Skeletal muscle satellite cell (primary cell): ENCODE results near the gene COQ9. TPM values are rescaled to one million over a fixed set of nuclear protein-coding genes. Genes with fewer than 3 reads are reported as not detected.
"Not testable (repeated sequence)": the region's sequence is repeated elsewhere in the genome, so short reads cannot be mapped to it uniquely, and the experiment has no call there.

Experiments
- H3K27me3 ChIP-seq: 2 replicates; pipeline ENCODE4 v1.7.0; 2013; ENCODE audit warnings: low read length; ENCODE audit not compliant: control insufficient read depth, insufficient read depth
- H3K36me3 ChIP-seq: 2 replicates; pipeline ENCODE4 v1.7.0; 2013; ENCODE audit warnings: mild to moderate bottlenecking, control low read depth, low read length; ENCODE audit not compliant: insufficient read depth
- H3K4me1 ChIP-seq: 2 replicates; pipeline ENCODE4 v1.7.0; 2013; ENCODE audit warnings: low read length; ENCODE audit not compliant: control insufficient read depth, insufficient read depth
- H3K4me2 ChIP-seq: 2 replicates; pipeline ENCODE4 v1.7.0; 2013; ENCODE audit warnings: mild to moderate bottlenecking, low read length
- H3K4me3 ChIP-seq: 2 replicates; pipeline ENCODE4 v1.7.0; 2013; ENCODE audit warnings: low read length
- H3K9ac ChIP-seq: 2 replicates; pipeline ENCODE4 v1.7.0; 2013; ENCODE audit warnings: mild to moderate bottlenecking, low read depth, low read length, moderate library complexity
- H3K9me3 ChIP-seq: replicated peaks from 2 replicates; pipeline ENCODE4 v1.7.0; 2013; ENCODE audit warnings: mild to moderate bottlenecking, control low read depth, low read length
- total RNA-seq: library from RNA; depleted of rRNA; stranded (reverse); fragments of >200 nt; gene quantifications from 2 replicates; pipeline ENCODE4 v1.2.3, GENCODE V29; 2012; rRNA removed

Gene COQ9, protein sequence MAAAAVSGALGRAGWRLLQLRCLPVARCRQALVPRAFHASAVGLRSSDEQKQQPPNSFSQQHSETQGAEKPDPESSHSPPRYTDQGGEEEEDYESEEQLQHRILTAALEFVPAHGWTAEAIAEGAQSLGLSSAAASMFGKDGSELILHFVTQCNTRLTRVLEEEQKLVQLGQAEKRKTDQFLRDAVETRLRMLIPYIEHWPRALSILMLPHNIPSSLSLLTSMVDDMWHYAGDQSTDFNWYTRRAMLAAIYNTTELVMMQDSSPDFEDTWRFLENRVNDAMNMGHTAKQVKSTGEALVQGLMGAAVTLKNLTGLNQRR
- 48.7 and 49.7 TPM in 2 replicates for total RNA-seq

DNA sequence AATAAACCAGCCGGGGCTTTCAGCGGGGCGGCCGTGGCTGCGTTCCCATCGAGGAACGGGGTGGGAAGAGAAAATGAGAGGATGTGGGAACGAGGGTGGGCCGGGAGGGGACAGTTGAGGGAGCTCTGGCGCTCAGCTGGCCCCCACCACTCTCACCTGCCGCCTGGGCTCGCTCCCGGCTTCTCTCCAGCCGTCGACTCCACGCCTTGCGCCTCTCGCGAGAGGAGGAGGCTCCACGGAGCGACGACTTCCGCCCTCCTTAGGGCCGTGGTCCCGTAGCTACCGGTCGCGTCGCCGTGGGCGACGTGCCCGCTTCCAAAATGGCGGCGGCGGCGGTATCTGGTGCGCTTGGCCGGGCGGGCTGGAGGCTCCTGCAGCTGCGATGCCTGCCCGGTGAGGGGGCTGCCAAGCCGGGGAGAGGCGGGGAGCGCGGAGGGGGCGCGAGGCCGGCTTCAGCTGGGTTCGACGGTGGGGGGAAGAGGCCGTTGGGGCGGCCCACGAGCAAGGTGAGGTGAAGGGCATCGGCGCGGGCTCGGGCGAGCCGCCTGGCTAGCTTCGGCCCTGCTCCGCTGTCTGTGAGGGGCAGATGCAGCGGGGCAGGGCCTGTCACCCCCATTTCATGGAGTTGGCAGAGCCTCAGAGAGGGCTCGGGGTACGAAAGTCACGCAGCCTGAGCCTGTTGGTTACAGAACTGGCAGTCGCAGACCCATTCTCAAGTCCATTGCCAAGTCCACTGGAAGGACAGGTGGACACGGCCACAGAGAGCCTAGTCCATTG lies at the start of gene COQ9, which contains the start of gene CIAPIN1:
TSS of gene COQ9 (plus strand) at position 294 of the 777 bp plus-strand sequence. CDS start at position 321, 27 bp downstream.
TSS of gene CIAPIN1 (minus strand) at position 200 of the 777 bp plus-strand sequence. CDS start 6,457 bp downstream, outside the sequence.
- H3K4me3 ChIP-seq, result peak within 1 kb of the TSS; percentile 96
- H3K9ac ChIP-seq, result peak within 1 kb of the TSS; percentile 98
- H3K27me3 ChIP-seq, result no peaks in the 10 kb centered on the region

DNA sequence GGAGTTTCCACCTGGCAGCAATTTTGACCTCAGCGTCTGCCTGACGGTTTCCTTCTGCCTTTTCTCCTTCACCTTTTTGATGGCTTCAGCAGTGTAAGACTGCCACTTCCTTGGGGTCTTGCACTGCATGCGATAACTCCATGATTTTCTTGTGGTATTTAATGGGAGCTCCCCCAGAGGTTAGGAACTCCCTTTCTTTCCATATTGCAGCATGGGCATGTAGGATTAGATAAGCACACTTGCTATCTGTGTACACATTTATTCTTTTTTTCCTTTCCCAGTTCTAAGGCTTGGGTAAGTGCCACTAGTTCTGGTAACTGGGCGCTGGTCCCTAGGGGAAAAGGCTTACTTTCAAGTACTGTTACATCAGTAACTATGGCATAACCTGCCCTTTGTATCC lies 49.8 kb upstream of the COQ9 start:
- not testable (repeated sequence) for H3K4me1 ChIP-seq, H3K4me2 ChIP-seq, H3K36me3 ChIP-seq, H3K4me3 ChIP-seq, H3K9me3 ChIP-seq, H3K9ac ChIP-seq
- H3K27me3 ChIP-seq, result peaks cover 41% of the 10 kb centered on the region

More for the DNA sequence above, at the start of gene COQ9, which contains the start of gene CIAPIN1:
- no peaks in the 10 kb centered on the region for H3K36me3 ChIP-seq
- no peaks in the 10 kb centered on the region for H3K9me3 ChIP-seq
- peak within 1 kb of the TSS; percentile 92 for H3K4me2 ChIP-seq
- H3K4me1 ChIP-seq, result peaks cover 16% of the 10 kb centered on the region

DNA sequence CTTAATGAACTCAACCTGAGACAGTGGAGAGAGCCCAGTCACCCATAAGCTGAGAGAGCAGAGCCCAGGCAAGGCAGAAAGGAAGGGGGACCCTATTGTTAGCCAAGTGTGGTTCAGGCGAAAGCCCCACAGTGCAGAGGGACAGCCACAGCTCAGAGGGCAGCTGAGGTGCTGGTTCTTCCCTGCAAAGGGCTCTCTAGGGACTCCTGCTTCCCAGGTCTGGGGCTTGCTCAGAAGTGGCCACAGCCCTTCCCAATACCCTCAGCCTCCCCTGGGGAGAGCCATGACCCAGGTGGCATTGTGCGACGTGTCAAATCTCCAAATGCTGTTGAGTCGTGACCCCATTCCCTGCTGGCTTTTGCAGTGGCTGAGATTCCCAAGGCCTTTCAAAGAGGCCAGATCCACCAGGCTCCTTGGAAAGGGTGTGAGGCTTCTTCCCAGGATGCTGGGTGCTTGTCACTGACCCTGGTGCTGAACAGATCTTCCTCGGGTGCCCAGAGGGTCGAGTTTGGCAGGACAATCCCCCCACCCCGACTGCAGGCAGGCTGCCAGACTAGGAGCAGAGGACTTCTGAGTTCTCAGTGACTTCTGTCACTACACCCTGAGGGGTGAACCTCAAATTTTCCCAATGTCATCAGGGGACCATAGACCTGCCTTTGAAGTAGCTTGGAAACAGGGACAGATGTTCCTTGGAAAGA lies 45.2 kb upstream of the COQ9 start:
- Histone ChIP-seq H3K4me3 (no peak overlapping the region), H3K36me3 (no peaks in the 10 kb centered on the region), H3K4me1 (no peaks in the 10 kb centered on the region), H3K27me3 (peaks cover 44% of the 10 kb centered on the region), H3K4me2 (no peak overlapping the region), H3K9ac (no peak overlapping the region), H3K9me3 (no peaks in the 10 kb centered on the region)

DNA sequence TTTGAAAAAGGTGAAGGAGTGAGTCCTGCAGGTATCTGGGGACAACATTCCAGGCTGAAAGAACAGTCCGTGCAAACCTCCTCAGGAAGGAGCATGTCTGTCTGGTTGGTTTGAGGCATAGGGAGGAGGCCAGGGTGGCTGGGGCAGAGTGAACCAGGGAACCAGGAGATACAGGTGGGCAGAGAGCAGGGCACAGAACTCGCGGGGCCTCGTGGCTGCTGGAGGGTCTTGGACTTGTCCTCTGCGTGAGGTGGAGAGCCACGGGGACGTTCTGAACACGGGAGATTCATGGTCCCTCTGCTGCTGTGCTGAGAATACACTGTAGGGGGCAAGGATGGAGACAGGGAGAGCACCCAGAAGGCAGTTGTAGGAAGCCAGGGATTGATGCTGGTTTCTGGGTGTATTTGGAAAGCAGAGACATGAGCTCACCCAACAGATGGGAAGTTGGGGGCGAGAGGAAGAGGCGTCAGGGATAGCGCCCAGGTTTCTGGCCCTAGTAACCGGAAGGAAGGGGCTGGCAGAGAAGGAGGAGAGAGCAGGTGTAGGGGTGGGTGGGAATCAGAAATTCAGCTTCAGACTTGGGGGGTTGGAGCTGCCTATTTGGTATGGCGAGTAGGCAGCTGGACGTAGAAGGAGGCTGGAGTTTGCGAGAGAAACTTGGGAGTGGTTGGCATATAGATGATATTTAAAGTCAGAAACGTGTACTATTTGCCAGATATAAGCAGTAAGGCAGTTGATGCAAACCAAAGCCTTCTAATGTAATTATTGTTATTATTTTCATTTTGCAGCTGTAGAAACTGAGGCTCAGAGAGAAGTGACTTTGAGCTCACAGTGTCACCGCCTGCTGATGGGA lies 43.1 kb upstream of the COQ9 start, which contains the start of gene CCL17:
TSS of gene CCL17 (plus strand) at position 803 of the 853 bp plus-strand sequence. CDS start 9,166 bp downstream, outside the sequence.
- Histone ChIP-seq H3K27me3 (peaks cover 42% of the 10 kb centered on the region), H3K4me2 (no peak within 1 kb of the TSS), H3K4me1 (no peaks in the 10 kb centered on the region), H3K9me3 (no peaks in the 10 kb centered on the region), H3K4me3 (no peak within 1 kb of the TSS), H3K36me3 (no peaks in the 10 kb centered on the region), H3K9ac (no peak within 1 kb of the TSS)

DNA sequence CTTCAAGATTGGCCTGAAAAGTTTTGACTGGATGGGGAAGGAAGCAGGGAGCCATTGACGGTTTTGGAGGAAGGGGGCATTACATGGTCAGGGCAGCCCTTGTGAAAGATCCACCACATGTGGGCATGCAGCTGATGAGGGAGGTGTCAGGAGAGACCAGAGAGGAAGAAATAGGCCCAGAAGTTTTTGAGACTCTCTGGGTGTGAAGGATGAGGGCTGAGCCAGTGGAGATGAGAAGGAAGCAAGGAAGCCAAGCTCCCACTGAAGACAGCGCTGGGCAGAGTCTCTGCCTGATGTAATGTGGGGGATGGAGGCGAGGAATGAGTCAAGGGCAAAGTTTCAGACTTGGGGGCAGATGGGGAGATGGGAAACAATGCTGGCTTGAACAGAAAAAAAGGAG lies 42.2 kb upstream of the COQ9 start:
- H3K27me3 ChIP-seq, result peaks cover 51% of the 10 kb centered on the region
- H3K9ac ChIP-seq, result no peak overlapping the region
- H3K36me3 ChIP-seq, result no peaks in the 10 kb centered on the region
- H3K9me3 ChIP-seq, result no peaks in the 10 kb centered on the region
- H3K4me2 ChIP-seq, result no peak overlapping the region
- H3K4me3 ChIP-seq, result no peak overlapping the region
- no peaks in the 10 kb centered on the region for H3K4me1 ChIP-seq

DNA sequence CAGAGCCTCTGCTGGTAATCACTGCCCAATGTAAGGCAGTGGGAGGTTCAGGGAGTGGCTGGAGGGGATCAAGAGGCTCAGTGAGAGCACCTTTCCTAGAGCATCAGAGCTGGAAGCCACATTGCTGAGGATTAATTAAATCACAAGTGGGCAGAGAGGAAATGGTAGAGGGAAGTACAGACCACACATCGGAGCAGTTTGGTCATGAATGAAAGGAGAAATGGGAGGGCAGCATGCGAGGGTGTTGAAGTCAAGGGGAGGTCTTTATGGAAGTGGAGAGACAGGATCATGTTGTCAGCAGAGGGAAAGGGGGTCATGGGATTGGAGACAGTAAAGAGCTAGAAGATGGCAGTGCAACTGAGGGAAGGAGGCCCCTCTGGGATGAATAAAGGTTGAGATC lies 40.4 kb upstream of the COQ9 start:
- H3K36me3 ChIP-seq, result no peaks in the 10 kb centered on the region
- no peaks in the 10 kb centered on the region for H3K9me3 ChIP-seq
- no peak overlapping the region for H3K4me2 ChIP-seq
- no peaks in the 10 kb centered on the region for H3K4me1 ChIP-seq
- no peak overlapping the region for H3K4me3 ChIP-seq
- no peak overlapping the region for H3K9ac ChIP-seq
- H3K27me3 ChIP-seq, result peaks cover 60% of the 10 kb centered on the region

DNA sequence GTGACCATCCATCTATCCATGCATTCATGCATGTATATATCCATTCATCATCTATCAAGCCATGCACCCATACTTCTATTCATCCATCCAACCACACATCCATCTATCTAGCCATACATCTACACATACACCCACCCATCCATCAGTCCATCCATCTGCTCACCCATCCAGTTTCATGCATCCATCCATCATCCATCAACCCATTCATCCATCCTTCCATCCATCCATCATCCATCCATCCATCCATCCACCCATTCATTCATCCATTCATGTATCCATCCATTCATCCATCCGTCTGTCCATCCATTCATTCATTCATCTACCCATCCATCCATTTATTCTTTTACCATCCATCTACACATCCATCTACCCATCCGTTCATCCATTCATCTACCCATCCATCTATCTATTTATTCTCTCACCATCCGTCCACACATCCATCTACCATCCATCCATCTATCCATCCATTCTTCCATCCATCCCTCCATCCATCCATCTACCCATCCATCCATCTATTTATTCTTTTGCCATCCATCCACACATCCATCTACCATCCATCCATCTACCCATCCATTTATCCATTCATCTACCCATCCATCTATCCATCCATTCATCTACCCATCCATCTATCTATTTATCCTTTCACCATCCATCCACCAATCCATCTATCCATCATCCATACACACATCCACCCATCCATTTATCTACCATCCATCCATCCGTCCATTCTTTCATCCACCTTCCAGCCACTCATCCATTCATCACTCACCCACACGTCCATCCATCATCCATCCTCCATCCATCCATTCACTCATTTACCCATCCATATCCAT lies 39.5 kb upstream of the COQ9 start:
- Histone ChIP-seq H3K9me3 (no peaks in the 10 kb centered on the region), H3K4me1 (no peaks in the 10 kb centered on the region), H3K4me2 (no peak overlapping the region), H3K36me3 (no peaks in the 10 kb centered on the region), H3K4me3 (no peak overlapping the region), H3K9ac (no peak overlapping the region), H3K27me3 (peaks cover 54% of the 10 kb centered on the region)

DNA sequence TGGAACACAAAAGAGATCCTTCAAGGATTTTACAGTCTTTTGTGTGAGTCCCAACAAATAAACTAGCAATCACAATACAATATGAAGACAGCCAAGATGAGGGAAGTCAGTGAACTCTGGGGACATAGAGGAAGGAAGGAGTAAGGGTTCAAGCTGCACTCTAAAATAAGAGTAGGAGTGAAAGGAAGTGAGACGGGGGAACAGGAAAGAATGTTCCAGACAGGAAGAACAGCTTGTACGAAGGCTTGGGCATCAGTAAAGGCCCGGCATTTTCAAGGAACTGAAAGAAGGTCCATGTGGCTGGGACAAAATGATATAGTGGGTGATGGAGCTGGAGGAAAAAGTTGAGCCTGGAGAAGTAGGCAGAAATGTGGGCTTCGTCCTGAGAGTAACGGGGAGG lies 38.2 kb upstream of the COQ9 start:
- no peaks in the 10 kb centered on the region for H3K4me1 ChIP-seq
- peaks cover 57% of the 10 kb centered on the region for H3K27me3 ChIP-seq
- no peaks in the 10 kb centered on the region for H3K9me3 ChIP-seq
- no peak overlapping the region for H3K4me3 ChIP-seq
- no peak overlapping the region for H3K9ac ChIP-seq
- H3K36me3 ChIP-seq, result no peaks in the 10 kb centered on the region
- no peak overlapping the region for H3K4me2 ChIP-seq

DNA sequence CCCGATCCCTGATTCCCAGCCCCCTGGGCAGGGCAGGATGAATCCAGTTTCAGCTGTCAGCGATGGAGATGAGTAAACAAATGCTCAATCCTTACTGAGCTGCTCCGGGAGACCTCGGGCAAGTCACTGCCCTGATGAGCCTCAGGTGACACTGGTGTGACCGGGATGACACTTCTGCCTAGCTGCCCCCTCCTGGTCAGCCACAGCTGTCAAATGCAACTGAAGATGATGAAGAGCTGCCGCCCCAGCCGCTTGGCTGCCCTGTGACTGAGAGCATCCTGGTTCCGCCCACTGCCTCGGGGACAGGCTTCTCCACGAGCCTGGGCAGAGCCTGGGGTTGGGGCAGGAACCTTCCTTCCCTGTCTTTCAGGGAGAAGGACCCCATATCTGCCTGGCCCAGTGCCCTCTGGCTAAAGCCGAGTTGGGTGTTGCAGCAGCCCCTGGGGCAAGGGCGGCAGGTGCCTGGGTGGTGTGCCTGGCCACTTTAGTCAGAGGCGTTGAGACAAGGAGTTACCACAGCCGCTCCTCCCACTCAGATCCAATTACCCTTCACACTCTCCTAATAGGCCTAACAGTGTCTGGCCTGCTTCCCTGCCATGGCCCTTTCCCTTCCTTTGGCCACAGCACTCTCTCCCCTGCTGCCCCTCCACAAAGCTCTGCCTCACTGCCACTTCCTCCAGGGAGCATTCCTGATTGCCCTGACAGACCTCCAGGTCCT lies 37.2 kb upstream of the COQ9 start:
- Histone ChIP-seq H3K9me3 (no peaks in the 10 kb centered on the region), H3K4me2 (no peak overlapping the region), H3K4me1 (no peaks in the 10 kb centered on the region), H3K27me3 (peaks cover 49% of the 10 kb centered on the region), H3K9ac (no peak overlapping the region), H3K36me3 (no peaks in the 10 kb centered on the region), H3K4me3 (no peak overlapping the region)
